Esophagus squamous epithelium (tissue), 4 donors: ENCODE measurements around the gene CTTN.

Source experiments
- POLR2A ChIP-seq, 4 donors: fragments of 450-650 bp; IDR thresholded peaks; one replicate each; pipeline ENCODE4 v1.6.1; 2017; ENCODE audit warnings: antibody characterized with exemption in 4 of 4, mild to moderate bottlenecking in 4 of 4, moderate library complexity in 3 of 4
- TF ChIP-seq, protein P1 (sequence below), 6 experiments: fragments of 450-650 bp in 4 of 6; fragments of 200-600 bp in 2 of 6; sonication (generic) in 2 of 6; IDR thresholded peaks; one replicate each; pipeline ENCODE4 v1.5.1; 2016 to 2019; ENCODE audit warnings: antibody characterized with exemption in 6 of 6, mild to moderate bottlenecking in 4 of 6, moderate library complexity in 4 of 6

DNA sequence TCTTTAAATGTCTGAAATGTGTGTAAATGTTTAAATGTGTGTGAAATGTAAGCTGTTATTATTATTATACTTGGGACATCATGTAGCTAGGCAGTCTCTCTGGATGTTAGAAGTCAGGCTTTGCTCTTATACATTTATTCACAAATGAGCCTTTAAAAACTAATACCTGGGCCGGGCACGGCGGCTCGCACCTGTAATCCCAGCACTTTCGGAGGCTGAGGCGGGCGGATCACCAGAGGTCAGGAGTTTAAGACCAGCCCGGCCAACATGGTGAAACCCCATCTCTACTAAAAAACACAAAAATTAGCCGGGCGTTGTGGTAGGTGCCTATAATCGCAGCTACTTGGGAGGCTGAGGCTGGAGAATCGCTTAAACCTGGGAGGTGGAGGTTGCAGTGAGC lies 21.7 kb upstream of the CTTN start:
- TF ChIP-seq, protein P1, sequence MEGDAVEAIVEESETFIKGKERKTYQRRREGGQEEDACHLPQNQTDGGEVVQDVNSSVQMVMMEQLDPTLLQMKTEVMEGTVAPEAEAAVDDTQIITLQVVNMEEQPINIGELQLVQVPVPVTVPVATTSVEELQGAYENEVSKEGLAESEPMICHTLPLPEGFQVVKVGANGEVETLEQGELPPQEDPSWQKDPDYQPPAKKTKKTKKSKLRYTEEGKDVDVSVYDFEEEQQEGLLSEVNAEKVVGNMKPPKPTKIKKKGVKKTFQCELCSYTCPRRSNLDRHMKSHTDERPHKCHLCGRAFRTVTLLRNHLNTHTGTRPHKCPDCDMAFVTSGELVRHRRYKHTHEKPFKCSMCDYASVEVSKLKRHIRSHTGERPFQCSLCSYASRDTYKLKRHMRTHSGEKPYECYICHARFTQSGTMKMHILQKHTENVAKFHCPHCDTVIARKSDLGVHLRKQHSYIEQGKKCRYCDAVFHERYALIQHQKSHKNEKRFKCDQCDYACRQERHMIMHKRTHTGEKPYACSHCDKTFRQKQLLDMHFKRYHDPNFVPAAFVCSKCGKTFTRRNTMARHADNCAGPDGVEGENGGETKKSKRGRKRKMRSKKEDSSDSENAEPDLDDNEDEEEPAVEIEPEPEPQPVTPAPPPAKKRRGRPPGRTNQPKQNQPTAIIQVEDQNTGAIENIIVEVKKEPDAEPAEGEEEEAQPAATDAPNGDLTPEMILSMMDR (IDR thresholded peaks at IDR 0.05), result no peak
- no peak for TF ChIP-seq POLR2A (IDR thresholded peaks at IDR 0.05)
